Mesenchymal stem cell (in vitro differentiated cells and primary cell): ENCODE measurements around the gene CEACAM3.
"Not testable (repeated sequence)": the region's sequence is repeated elsewhere in the genome, so short reads cannot be mapped to it uniquely, and the experiment has no call there.

Experiments
- DNase-seq: peaks from one replicate; pipeline ENCODE4 v3.0.0-alpha.2; 2013
- H2AFZ ChIP-seq: one replicate; pipeline ENCODE4 v1.6.1; 2013; ENCODE audit warnings: low read depth, mild to moderate bottlenecking, control low read depth, inconsistent platforms, low read length, moderate library complexity
- H2AK5ac ChIP-seq: 2 replicates; pipeline ENCODE4 v1.6.1; 2013; ENCODE audit warnings: low read length, moderate library complexity, mild to moderate bottlenecking, inconsistent platforms; ENCODE audit not compliant: severe bottlenecking
- H2BK120ac ChIP-seq: one replicate; pipeline ENCODE4 v1.6.1; 2013; ENCODE audit warnings: low read depth, mild to moderate bottlenecking, inconsistent platforms, low read length, moderate library complexity
- H2BK12ac ChIP-seq, 2 experiments: one replicate each; pipeline ENCODE4 v1.6.1; 2013; ENCODE audit warnings: inconsistent platforms in 2 of 2, low read length in 2 of 2, mild to moderate bottlenecking in 2 of 2, moderate library complexity in 2 of 2, control low read depth in 1 of 2
- H2BK15ac ChIP-seq: one replicate; pipeline ENCODE4 v1.6.1; 2013; ENCODE audit warnings: mild to moderate bottlenecking, low read depth, inconsistent platforms; ENCODE audit not compliant: poor library complexity, severe bottlenecking
- H2BK5ac ChIP-seq: 2 replicates; pipeline ENCODE4 v1.6.1; 2013; ENCODE audit warnings: low read depth, mild to moderate bottlenecking, low read length, control low read depth, inconsistent platforms; ENCODE audit not compliant: poor library complexity, severe bottlenecking
- H3K14ac ChIP-seq, 2 experiments: one replicate each; pipeline ENCODE4 v1.6.1; 2013; ENCODE audit warnings: inconsistent platforms in 2 of 2, low read length in 2 of 2, control low read depth in 1 of 2, mild to moderate bottlenecking in 1 of 2, moderate library complexity in 1 of 2
- H3K18ac ChIP-seq, 2 experiments: one replicate each; pipeline ENCODE4 v1.6.1; 2013; ENCODE audit warnings: inconsistent platforms in 2 of 2, low read length in 2 of 2, control low read depth in 1 of 2, low read depth in 1 of 2, mild to moderate bottlenecking in 1 of 2
- H3K23ac ChIP-seq, 2 experiments: one replicate each; pipeline ENCODE4 v1.6.1; 2013; ENCODE audit warnings: inconsistent platforms in 2 of 2, low read length in 2 of 2, mild to moderate bottlenecking in 2 of 2, moderate library complexity in 2 of 2, control low read depth in 1 of 2
- H3K27ac ChIP-seq: 2 replicates; pipeline ENCODE4 v1.5.1; 2013; ENCODE audit warnings: mild to moderate bottlenecking, moderate library complexity, low read length, control low read depth, inconsistent platforms; ENCODE audit not compliant: poor library complexity, severe bottlenecking
- H3K27me3 ChIP-seq, 2 experiments: 2 replicates each; pipeline versions ENCODE4 v1.6.1 to v1.7.0; 2013; ENCODE audit warnings: low read length in 2 of 2, mild to moderate bottlenecking in 2 of 2, moderate library complexity in 2 of 2, control low read depth in 1 of 2, inconsistent platforms in 1 of 2; ENCODE audit not compliant: control insufficient read depth in 1 of 2, insufficient read depth in 1 of 2
- H3K36me3 ChIP-seq, 2 experiments: 2 replicates each; pipeline versions ENCODE4 v1.6.1 to v1.7.0; 2013; ENCODE audit warnings: low read length in 2 of 2, control low read depth in 1 of 2, inconsistent platforms in 1 of 2, low read depth in 1 of 2, mild to moderate bottlenecking in 1 of 2; ENCODE audit not compliant: insufficient read depth in 2 of 2, control insufficient read depth in 1 of 2
- H3K4ac ChIP-seq, 2 experiments: one replicate each; pipeline ENCODE4 v1.6.1; 2013; ENCODE audit warnings: inconsistent platforms in 2 of 2, low read length in 2 of 2, mild to moderate bottlenecking in 2 of 2, moderate library complexity in 2 of 2, control low read depth in 1 of 2, low read depth in 1 of 2
- H3K4me1 ChIP-seq: 2 replicates; pipeline ENCODE4 v1.6.1; 2013; ENCODE audit warnings: low read depth, low read length, control low read depth; ENCODE audit not compliant: control insufficient read depth, insufficient read depth
- H3K4me2 ChIP-seq: 2 replicates; pipeline ENCODE4 v1.6.1; 2013; ENCODE audit warnings: low read length, mild to moderate bottlenecking, inconsistent platforms; ENCODE audit not compliant: poor library complexity, severe bottlenecking
- H3K4me3 ChIP-seq, 2 experiments: 2 replicates each; pipeline versions ENCODE4 v1.5.1 to v1.7.0; 2013; ENCODE audit warnings: low read length in 2 of 2, mild to moderate bottlenecking in 2 of 2, control low read depth in 1 of 2, low read depth in 1 of 2; ENCODE audit not compliant: insufficient read depth in 1 of 2
- H3K79me1 ChIP-seq: replicated peaks from 2 replicates; pipeline ENCODE4 v1.6.1; 2013; ENCODE audit warnings: mild to moderate bottlenecking, control low read depth, low read length, inconsistent platforms; ENCODE audit not compliant: poor library complexity, severe bottlenecking
- H3K9ac ChIP-seq: 2 replicates; pipeline ENCODE4 v1.7.0; 2013; ENCODE audit warnings: mild to moderate bottlenecking, low read length, moderate library complexity
- H3K9me3 ChIP-seq: 2 replicates; pipeline ENCODE4 v1.7.0; 2013; ENCODE audit warnings: mild to moderate bottlenecking, low read length; ENCODE audit not compliant: control insufficient read depth
- H4K8ac ChIP-seq: one replicate; pipeline ENCODE4 v1.6.1; 2013; ENCODE audit warnings: inconsistent platforms, mild to moderate bottlenecking, low read length, moderate library complexity
- H4K91ac ChIP-seq: one replicate; pipeline ENCODE4 v1.6.1; 2013; ENCODE audit warnings: mild to moderate bottlenecking, low read length, inconsistent platforms
- WGBS: methylation state at CpG from one replicate; pipeline ENCODE4 v1.1.7; 2013; ENCODE audit warnings: mixed read lengths; 5-methylcytosine and 5-hydroxymethylcytosine counted together

Gene CEACAM3

GRCh38 chr19:41767115-41767514 is 29.3 kb upstream of the CEACAM3 start:
- Histone ChIP-seq H3K4me2 (no peak overlapping the region), H3K9ac (no peak overlapping the region), H3K14ac (no peak overlapping the region), H4K8ac (no peak overlapping the region), H2AK5ac (no peak overlapping the region), H2AFZ (no peak overlapping the region), H3K4me3 (no peak overlapping the region), H2BK15ac (no peak overlapping the region), H2BK12ac (no peak overlapping the region), H2BK120ac (no peak overlapping the region), H2BK5ac (no peak overlapping the region), H3K18ac (no peak overlapping the region), H3K79me1 (no peaks in the 10 kb centered on the region), H3K4me1 (no peaks in the 10 kb centered on the region), H4K91ac (no peak overlapping the region), H3K9me3 (no peaks in the 10 kb centered on the region), H3K36me3 (no peaks in the 10 kb centered on the region), H3K27me3 (peaks cover 9 to 39% of the 10 kb centered on the region in 2 experiments), H3K27ac (no peak overlapping the region), H3K23ac (no peak overlapping the region), H3K4ac (no peak overlapping the region)
- DNase-seq, result no peak
- 89% methylated on average over 2 of the region's 2 CpGs for WGBS

GRCh38 chr19:41768105-41768504 is 28.3 kb upstream of the CEACAM3 start:
- H2BK12ac ChIP-seq, H3K4me2 ChIP-seq, H3K4me3 ChIP-seq, H2AFZ ChIP-seq, H2BK120ac ChIP-seq, H3K79me1 ChIP-seq, H3K4me1 ChIP-seq, H4K8ac ChIP-seq, H2BK5ac ChIP-seq, H3K27ac ChIP-seq, H4K91ac ChIP-seq, DNase-seq, H3K4ac ChIP-seq, H3K9me3 ChIP-seq, H3K14ac ChIP-seq, H2AK5ac ChIP-seq, H3K18ac ChIP-seq, H2BK15ac ChIP-seq, H3K9ac ChIP-seq, H3K36me3 ChIP-seq, H3K23ac ChIP-seq: not testable (repeated sequence)
- 67% methylated on average over 1 of the region's 5 CpGs for WGBS
- H3K27me3 ChIP-seq, result peaks cover 9 to 44% of the 10 kb centered on the region in 2 experiments

- H3K79me1 ChIP-seq, result no peaks in the 10 kb centered on the region
- DNase-seq, result no peak
- H3K27ac ChIP-seq, result no peak overlapping the region
- H2AFZ ChIP-seq, result no peak overlapping the region
- no peak overlapping the region for H2BK120ac ChIP-seq
- peaks cover 5 to 37% of the 10 kb centered on the region in 2 experiments for H3K27me3 ChIP-seq
- H4K8ac ChIP-seq, result no peak overlapping the region
- H3K4me1 ChIP-seq, result no peaks in the 10 kb centered on the region
- WGBS, result no CpG with 5 or more reads among the region's 4 CpGs
- no peak overlapping the region for H2BK12ac ChIP-seq
- H2AK5ac ChIP-seq, result no peak overlapping the region
- H3K18ac ChIP-seq, result no peak overlapping the region
- no peaks in the 10 kb centered on the region for H3K36me3 ChIP-seq
- no peak overlapping the region for H3K4ac ChIP-seq
- no peak overlapping the region for H2BK5ac ChIP-seq
- no peak overlapping the region for H3K4me3 ChIP-seq
- no peak overlapping the region for H3K4me2 ChIP-seq
- H3K9me3 ChIP-seq, result no peaks in the 10 kb centered on the region
- H4K91ac ChIP-seq, result no peak overlapping the region
- no peak overlapping the region for H3K23ac ChIP-seq
- H3K9ac ChIP-seq, result no peak overlapping the region
- H2BK15ac ChIP-seq, result no peak overlapping the region
- H3K14ac ChIP-seq, result no peak overlapping the region
These were observed 26.8 kb upstream of the CEACAM3 start for GRCh38 chr19:41769608-41770007.

- Histone ChIP-seq H2BK5ac (no peak overlapping the region), H2AK5ac (no peak overlapping the region), H4K8ac (no peak overlapping the region), H3K36me3 (no peaks in the 10 kb centered on the region), H3K9me3 (no peaks in the 10 kb centered on the region), H3K27me3 (peaks cover 5 to 37% of the 10 kb centered on the region in 2 experiments), H3K18ac (no peak overlapping the region), H3K27ac (no peak overlapping the region), H2BK15ac (no peak overlapping the region), H3K14ac (no peak overlapping the region), H3K4me3 (no peak overlapping the region), H2BK120ac (no peak overlapping the region), H3K23ac (no peak overlapping the region), H3K79me1 (no peaks in the 10 kb centered on the region), H3K4ac (no peak overlapping the region), H2BK12ac (no peak overlapping the region), H3K4me2 (no peak overlapping the region), H3K4me1 (no peaks in the 10 kb centered on the region), H4K91ac (no peak overlapping the region), H3K9ac (no peak overlapping the region), H2AFZ (no peak overlapping the region)
- WGBS, result 90% methylated on average over 1 of the region's 2 CpGs
- no peak for DNase-seq
These were observed 25.0 kb upstream of the CEACAM3 start for GRCh38 chr19:41771410-41771809.
